Measurements from ENCODE around the gene NBPF11. TPM values are rescaled to one million over a fixed set of nuclear protein-coding genes. Genes with fewer than 3 reads are reported as not detected.
"Not testable (repeated sequence)": the region's sequence is repeated elsewhere in the genome, so short reads cannot be mapped to it uniquely, and the experiment has no call there.

The NBPF11 gene
- total RNA-seq, 1 donor from 2014 or later = 28.7 TPM

- POLR2A ChIA-PET; ATAC-seq (ENCODE audit: low read depth): not testable (repeated sequence)
Measured at GRCh38 chr1:148073392-148073791, 78.7 kb downstream of the NBPF11 start.

GRCh38 chr1:148068606-148069005, 83.5 kb downstream of the NBPF11 start:
- H3K27ac Mint-ChIP-seq; ATAC-seq (ENCODE audit: low read depth); POLR2A ChIA-PET; H3K4me3 Mint-ChIP-seq; DNase-seq; H3K27me3 Mint-ChIP-seq; intact Hi-C loops (cut with micrococcal nuclease); CTCF ChIA-PET; H3K4me1 Mint-ChIP-seq; H3K9me3 Mint-ChIP-seq; H3K36me3 Mint-ChIP-seq (ENCODE audit: low read depth): not testable (repeated sequence)

More at GRCh38 chr1:148073392-148073791, 78.7 kb downstream of the NBPF11 start:
- H3K4me1 Mint-ChIP-seq; CTCF ChIA-PET; intact Hi-C loops (cut with micrococcal nuclease); H3K27me3 Mint-ChIP-seq; H3K4me3 Mint-ChIP-seq; H3K36me3 Mint-ChIP-seq (ENCODE audit: low read depth); DNase-seq; H3K27ac Mint-ChIP-seq; H3K9me3 Mint-ChIP-seq: not testable (repeated sequence)

GRCh38 chr1:148068201-148068600, 83.9 kb downstream of the NBPF11 start:
- H3K27ac Mint-ChIP-seq; H3K9me3 Mint-ChIP-seq; H3K27me3 Mint-ChIP-seq; DNase-seq; H3K4me1 Mint-ChIP-seq; intact Hi-C loops (cut with micrococcal nuclease); CTCF ChIA-PET; H3K4me3 Mint-ChIP-seq; H3K36me3 Mint-ChIP-seq (ENCODE audit: low read depth); POLR2A ChIA-PET; ATAC-seq (ENCODE audit: low read depth): not testable (repeated sequence)

GRCh38 chr1:148060294-148060701, 91.8 kb downstream of the NBPF11 start:
- H3K9me3 Mint-ChIP-seq; intact Hi-C loops (cut with micrococcal nuclease); H3K27me3 Mint-ChIP-seq; H3K4me1 Mint-ChIP-seq; DNase-seq; H3K36me3 Mint-ChIP-seq (ENCODE audit: low read depth); CTCF ChIA-PET; H3K27ac Mint-ChIP-seq: not testable (repeated sequence)
- peak; percentile 15 for ATAC-seq (ENCODE audit: low read depth)
- peak overlapping the region; percentile 2 for H3K4me3 Mint-ChIP-seq
- POLR2A ChIA-PET = interaction anchor here (1.2 kb wide), 1 partner anchor 22 kb away, joined by 13 read pairs; no protein-coding TSS in a partner anchor

- DNase-seq; H3K27me3 Mint-ChIP-seq; H3K9me3 Mint-ChIP-seq; CTCF ChIA-PET; intact Hi-C loops (cut with micrococcal nuclease); H3K27ac Mint-ChIP-seq; H3K36me3 Mint-ChIP-seq (ENCODE audit: low read depth); H3K4me3 Mint-ChIP-seq; H3K4me1 Mint-ChIP-seq; ATAC-seq (ENCODE audit: low read depth); POLR2A ChIA-PET: not testable (repeated sequence)
Measured at GRCh38 chr1:148057384-148057783, 94.7 kb downstream of the NBPF11 start.

Other genes starting within 250 kb of the NBPF11 start
- gene GJA8, start 249.5 kb downstream of the NBPF11 start, total RNA-seq = not detected in 2 replicates
- gene GPR89B, start 223.9 kb downstream of the NBPF11 start, total RNA-seq = 15.1 and 17.8 TPM in 2 replicates

Measured in activated B cell treated with CpG ODN at 0.5 μM for 24 hours (primary cell).